ENCODE results near the gene PITX3. TPM values are rescaled to one million over a fixed set of nuclear protein-coding genes. Genes with fewer than 3 reads are reported as not detected.

PITX3 gene
- polyA plus RNA-seq, 1 experiment: not detected

GRCh38 chr10:102229810-102230263 lies 11.5 kb downstream of the PITX3 start:
- no peak for DNase-seq (ENCODE audit: low read depth, low spot score)
- Histone ChIP-seq H3K27ac (ENCODE audit: low read depth, low read length) (no peak overlapping the region), H3K4me3 (ENCODE audit: low read depth, low read length) (peak overlapping the region; percentile 49), H3K9me3 (ENCODE audit: control insufficient read depth, insufficient read depth, low read length) (no peaks in the 10 kb centered on the region; the same call in 1 of the 2 replicates), H3K27me3 (ENCODE audit: control insufficient read depth, insufficient read depth, low read length) (peaks cover 33% of the 10 kb centered on the region)
- ChIA-PET CTCF (interaction anchor here (0.6 to 10.8 kb wide), 36 partner anchors 10 to 354 kb away, joined by 3 to 442 read pairs (median 5); partner anchors contain the start of genes FBXL15 and PITX3), POLR2A (interaction anchor here (0.5 to 1.7 kb wide), 6 partner anchors 58 to 164 kb away, joined by 3 to 6 read pairs (median 4); no protein-coding TSS in a partner anchor)
- TF ChIP-seq CTCF (IDR thresholded peaks at IDR 0.05; ENCODE audit: low read depth, low read length): peak; percentile 97

DNA sequence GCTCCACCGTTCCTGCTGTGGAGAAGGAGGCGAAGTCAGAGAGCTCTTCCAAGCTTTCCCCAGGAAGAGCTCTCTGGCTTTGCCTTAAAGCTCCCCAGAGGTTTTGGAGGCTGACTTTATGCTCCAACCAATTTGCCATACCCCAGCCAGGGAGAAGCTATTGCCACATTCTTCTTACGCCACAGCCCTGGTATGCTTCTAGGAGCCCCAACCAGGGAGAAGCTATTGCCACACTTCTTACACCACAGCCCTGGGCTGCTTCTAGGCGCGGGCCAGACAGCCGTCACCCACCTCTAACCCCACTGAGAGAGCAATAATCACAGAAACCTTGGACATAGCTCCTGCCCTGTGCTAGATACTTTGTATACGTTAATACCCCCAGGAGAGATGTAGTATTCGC lies 14.3 kb downstream of the PITX3 start:
- no peak for TF ChIP-seq CTCF (IDR thresholded peaks at IDR 0.05; ENCODE audit: low read depth, low read length)

DNA sequence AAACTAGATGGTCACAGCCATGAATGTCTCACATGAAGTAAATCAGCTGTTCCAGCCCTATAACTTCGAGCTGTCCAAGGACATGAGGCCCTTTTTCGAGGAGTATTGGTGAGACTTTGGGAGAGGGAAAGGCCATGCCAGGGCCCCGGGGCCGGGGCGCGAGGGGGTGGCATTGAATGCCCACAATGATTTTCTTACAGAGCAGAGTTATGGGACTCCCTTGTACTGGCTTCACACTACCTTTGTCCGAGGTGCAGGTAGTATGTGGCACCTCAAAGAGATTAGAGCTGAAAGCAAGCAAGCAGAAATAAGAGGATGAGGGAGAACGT lies 14.8 kb downstream of the PITX3 start:
- Histone ChIP-seq H3K27ac (ENCODE audit: low read depth, low read length) (no peak overlapping the region), H3K4me3 (ENCODE audit: low read depth, low read length) (peak overlapping the region; percentile 49), H3K27me3 (ENCODE audit: control insufficient read depth, insufficient read depth, low read length) (peaks cover 35% of the 10 kb centered on the region), H3K9me3 (ENCODE audit: control insufficient read depth, insufficient read depth, low read length) (no peaks in the 10 kb centered on the region; the same call in 1 of the 2 replicates)
- no peak for TF ChIP-seq CTCF (IDR thresholded peaks at IDR 0.05; ENCODE audit: low read depth, low read length)
- ChIA-PET CTCF (interaction anchor here (0.6 to 10.8 kb wide), 6 partner anchors 15 to 181 kb away, joined by 3 to 442 read pairs (median 12); partner anchors contain the start of gene PITX3), POLR2A (interaction anchor here (1.0 to 1.1 kb wide), 2 partner anchors 19 to 57 kb away, joined by 3 read pairs; partner anchors contain the start of gene GBF1)
- no peak for DNase-seq (ENCODE audit: low read depth, low spot score)

More for the DNA sequence above, 14.3 kb downstream of the PITX3 start:
- no peak for DNase-seq (ENCODE audit: low read depth, low spot score)
- ChIA-PET POLR2A (interaction anchor here (0.9 to 1.1 kb wide), 2 partner anchors 14 to 57 kb away, joined by 3 to 4 read pairs; partner anchors contain the start of gene PITX3), CTCF (interaction anchor here (0.7 to 10.8 kb wide), 5 partner anchors 58 to 180 kb away, joined by 3 to 442 read pairs (median 15); no protein-coding TSS in a partner anchor)
- peaks cover 40% of the 10 kb centered on the region for H3K27me3 ChIP-seq (ENCODE audit: control insufficient read depth, insufficient read depth, low read length)
- H3K9me3 ChIP-seq (ENCODE audit: control insufficient read depth, insufficient read depth, low read length): no peaks in the 10 kb centered on the region; the same call in 1 of the 2 replicates
- H3K4me3 ChIP-seq (ENCODE audit: low read depth, low read length): no peak overlapping the region
- H3K27ac ChIP-seq (ENCODE audit: low read depth, low read length): no peak overlapping the region

- H3K27me3 ChIP-seq (ENCODE audit: control insufficient read depth, insufficient read depth, low read length): peaks cover 31% of the 10 kb centered on the region
- ChIA-PET POLR2A (interaction anchor here (1.0 kb wide), 1 partner anchor 19 kb away, joined by 3 read pairs; the partner anchor contains the start of gene GBF1), CTCF (interaction anchor here (0.6 to 10.8 kb wide), 6 partner anchors 15 to 182 kb away, joined by 3 to 442 read pairs (median 12); partner anchors contain the start of gene PITX3)
- TF ChIP-seq CTCF (IDR thresholded peaks at IDR 0.05; ENCODE audit: low read depth, low read length): no peak
- H3K9me3 ChIP-seq (ENCODE audit: control insufficient read depth, insufficient read depth, low read length): no peaks in the 10 kb centered on the region; the same call in 1 of the 2 replicates
- H3K27ac ChIP-seq (ENCODE audit: low read depth, low read length): peak within 1 kb of the TSS; percentile 49
- peak within 1 kb of the TSS; percentile 49 for H3K4me3 ChIP-seq (ENCODE audit: low read depth, low read length)
- peak; percentile 81 for DNase-seq (ENCODE audit: low read depth, low spot score)
These were observed 15.4 kb downstream of the PITX3 start, which contains the start of gene ELOVL3 for GRCh38 chr10:102225646-102226541. ELOVL3 (plus strand) TSS chr10:102226299; CDS start chr10:102226549, 250 bp downstream.

Measured in AG04450 (cell line).